NB4 (cell line): Measurements from ENCODE around the gene CCM2.
"Not testable (repeated sequence)": the region's sequence is repeated elsewhere in the genome, so short reads cannot be mapped to it uniquely, and the experiment has no call there.

ENCODE experiments used
- CTCF ChIP-seq: IDR thresholded peaks from one replicate; pipeline ENCODE4 v1.5.1; 2012; ENCODE audit warnings: low read depth, low read length
- MAX ChIP-seq: IDR thresholded peaks from 2 replicates; pipeline ENCODE4 v1.6.1; 2011; ENCODE audit warnings: low read depth, low read length
- MYC ChIP-seq: IDR thresholded peaks from 2 replicates; pipeline ENCODE4 v1.6.1; 2011; ENCODE audit warnings: low read depth, low read length
- POLR2A ChIP-seq: IDR thresholded peaks from 2 replicates; pipeline ENCODE4 v1.6.1; 2011; ENCODE audit warnings: mild to moderate bottlenecking; ENCODE audit not compliant: insufficient read length; ENCODE audit errors: extremely low read depth

GRCh38 chr7:45034710-45035109 is 34.7 kb downstream of the CCM2 start:
- TF ChIP-seq CTCF, POLR2A, MAX, MYC: not testable (repeated sequence)
